PC-3 (cell line): ENCODE results near the gene KANK2. TPM values are rescaled to one million over a fixed set of nuclear protein-coding genes. Genes with fewer than 3 reads are reported as not detected.
"Not testable (repeated sequence)": the region's sequence is repeated elsewhere in the genome, so short reads cannot be mapped to it uniquely, and the experiment has no call there.

Experiments used
- ATAC-seq: fragments of 200-7000 bp; cut with Tn5 transposase; 2 replicates; pipeline ENCODE4 v1.9.1; 2020; ENCODE audit warnings: mild to moderate bottlenecking, moderate library complexity
- BruUV-seq: library from RNA; stranded (reverse); fragments of 400-500 nt; replicated peaks from 2 replicates; lab custom pipeline; 2021; lab: Mats Ljungman, UMichigan
- CTCF ChIA-PET: fragments of 300-600 bp; sonication (Branson Sonifier 250); formaldehyde crosslinking; loops from one replicate; lab custom pipeline; 2022; ENCODE audit warnings: antibody characterized with exemption; lab: Charles Lee
- POLR2A ChIA-PET: fragments of 300-600 bp; sonication (Branson Sonifier 250); formaldehyde crosslinking; loops from one replicate; lab custom pipeline; 2022; ENCODE audit warnings: antibody characterized with exemption; ENCODE audit not compliant: unreplicated experiment; lab: Charles Lee
- DNase-seq: peaks from one replicate; pipeline ENCODE4 v3.0.0-alpha.2; 2015
- H2AFZ ChIP-seq: fragments of 300-600 bp; sonication (generic); 2 replicates; pipeline ENCODE4 v1.6.0; 2016; ENCODE audit warnings: antibody characterized with exemption, low read length
- H3F3A ChIP-seq: fragments of 300-600 bp; sonication (generic); one replicate; pipeline ENCODE4 v1.6.0; 2017; ENCODE audit warnings: antibody characterized with exemption, low read length, control low read depth, mild to moderate bottlenecking; ENCODE audit not compliant: unreplicated experiment
- H3K27ac ChIP-seq: fragments of 300-600 bp; sonication (generic); 2 replicates; pipeline ENCODE4 v1.5.1; 2016; ENCODE audit warnings: mild to moderate bottlenecking, low read length
- H3K27me3 ChIP-seq: fragments of 300-600 bp; sonication (generic); 2 replicates; pipeline ENCODE4 v1.6.1; 2016; ENCODE audit warnings: low read length, mixed read lengths
- H3K36me3 ChIP-seq: fragments of 300-600 bp; sonication (generic); 2 replicates; pipeline ENCODE4 v1.6.1; 2016; ENCODE audit warnings: low read depth, mixed run types, low read length, mixed read lengths
- H3K4me1 ChIP-seq: fragments of 300-600 bp; sonication (generic); 2 replicates; pipeline ENCODE4 v1.5.1; 2016; ENCODE audit warnings: low read length; ENCODE audit not compliant: insufficient read depth
- H3K4me2 ChIP-seq: fragments of 300-600 bp; sonication (generic); 2 replicates; pipeline ENCODE4 v1.6.0; 2016; ENCODE audit warnings: low read length
- H3K4me3 ChIP-seq: fragments of 300-600 bp; sonication (generic); 2 replicates; pipeline ENCODE4 v1.5.1; 2016; ENCODE audit warnings: mild to moderate bottlenecking, low read length, mixed read lengths
- H3K79me2 ChIP-seq: fragments of 300-600 bp; sonication (generic); 2 replicates; pipeline ENCODE4 v1.6.1; 2017; ENCODE audit warnings: low read length, mixed read lengths
- H3K9ac ChIP-seq: fragments of 300-600 bp; sonication (generic); 2 replicates; pipeline ENCODE4 v1.6.0; 2016; ENCODE audit warnings: mild to moderate bottlenecking, low read length
- H3K9me2 ChIP-seq: fragments of 300-600 bp; sonication (generic); replicated peaks from 2 replicates; pipeline ENCODE4 v1.6.1; 2016; ENCODE audit warnings: mixed run types, low read length, mixed read lengths
- H3K9me3 ChIP-seq: fragments of 300-600 bp; sonication (generic); 2 replicates; pipeline ENCODE4 v1.6.1; 2016; ENCODE audit warnings: low read length, mixed read lengths
- H4K20me1 ChIP-seq: fragments of 300-600 bp; sonication (generic); 2 replicates; pipeline ENCODE4 v1.6.1; 2016; ENCODE audit warnings: low read length, mixed read lengths
- EZH2 ChIP-seq: fragments of 300-600 bp; sonication (generic); IDR thresholded peaks from one replicate; pipeline ENCODE4 v1.6.1; 2017; ENCODE audit warnings: antibody characterized with exemption, mild to moderate bottlenecking, low read length; ENCODE audit not compliant: unreplicated experiment
- EZH2phosphoT487 ChIP-seq: fragments of 300-600 bp; sonication (generic); IDR thresholded peaks from 2 replicates; pipeline ENCODE4 v1.6.1; 2018; ENCODE audit warnings: mild to moderate bottlenecking, antibody characterized with exemption, low read length, borderline replicate concordance
- intact Hi-C: fragments of 100-400 bp; cut with micrococcal nuclease; formaldehyde crosslinking; loops from 2 replicates; pipeline ENCODE4 v1.9.0; 2023
- total RNA-seq: library from RNA; depleted of rRNA; stranded (reverse); fragments of >200 nt; gene quantifications from 2 replicates; pipeline ENCODE4 v1.2.3, GENCODE V29; 2014
- TF ChIP-seq, protein P1 (sequence below): fragments of 300-600 bp; sonication (generic); conservative IDR thresholded peaks from 2 replicates; pipeline ENCODE4 v1.5.1; 2017; ENCODE audit warnings: antibody characterized with exemption, low read depth, mild to moderate bottlenecking, low read length

KANK2 gene
- total RNA-seq, 1 experiment from 2014 or later: 98.4 TPM

DNA sequence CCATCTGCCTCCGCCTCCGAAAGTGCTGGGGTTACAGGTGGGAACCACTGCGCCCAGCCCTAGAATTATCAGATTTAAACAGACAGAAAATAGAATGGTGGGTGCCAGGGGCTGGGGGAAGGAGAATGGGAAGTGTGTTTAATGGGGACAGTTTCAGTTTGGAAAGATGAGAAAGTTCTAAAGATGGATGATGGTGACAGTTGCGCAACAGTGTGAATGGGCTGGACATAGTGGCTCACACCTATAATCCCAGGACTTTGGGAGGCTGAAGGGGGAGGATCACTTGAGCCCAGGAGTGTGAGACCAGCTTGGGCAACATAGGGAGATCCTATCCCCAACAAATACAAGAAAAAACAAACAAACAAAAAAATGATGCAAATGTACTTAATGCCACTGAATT lies 15.9 kb downstream of the KANK2 start:
- H3K27me3 ChIP-seq: no peaks in the 10 kb centered on the region
- TF ChIP-seq EZH2 (no peak), EZH2phosphoT487 (no peak)
- TF ChIP-seq, protein P1, sequence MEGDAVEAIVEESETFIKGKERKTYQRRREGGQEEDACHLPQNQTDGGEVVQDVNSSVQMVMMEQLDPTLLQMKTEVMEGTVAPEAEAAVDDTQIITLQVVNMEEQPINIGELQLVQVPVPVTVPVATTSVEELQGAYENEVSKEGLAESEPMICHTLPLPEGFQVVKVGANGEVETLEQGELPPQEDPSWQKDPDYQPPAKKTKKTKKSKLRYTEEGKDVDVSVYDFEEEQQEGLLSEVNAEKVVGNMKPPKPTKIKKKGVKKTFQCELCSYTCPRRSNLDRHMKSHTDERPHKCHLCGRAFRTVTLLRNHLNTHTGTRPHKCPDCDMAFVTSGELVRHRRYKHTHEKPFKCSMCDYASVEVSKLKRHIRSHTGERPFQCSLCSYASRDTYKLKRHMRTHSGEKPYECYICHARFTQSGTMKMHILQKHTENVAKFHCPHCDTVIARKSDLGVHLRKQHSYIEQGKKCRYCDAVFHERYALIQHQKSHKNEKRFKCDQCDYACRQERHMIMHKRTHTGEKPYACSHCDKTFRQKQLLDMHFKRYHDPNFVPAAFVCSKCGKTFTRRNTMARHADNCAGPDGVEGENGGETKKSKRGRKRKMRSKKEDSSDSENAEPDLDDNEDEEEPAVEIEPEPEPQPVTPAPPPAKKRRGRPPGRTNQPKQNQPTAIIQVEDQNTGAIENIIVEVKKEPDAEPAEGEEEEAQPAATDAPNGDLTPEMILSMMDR: no peak
- H2AFZ ChIP-seq: no peak overlapping the region
- H3K4me3 ChIP-seq: no peak overlapping the region
- peaks cover 14% of the 10 kb centered on the region for H3K36me3 ChIP-seq
- BruUV-seq: no TSS peak
- CTCF ChIA-PET: no interaction called here
- H3K9me3 ChIP-seq: no peaks in the 10 kb centered on the region
- POLR2A ChIA-PET: no interaction called here
- H3K79me2 ChIP-seq: no peaks in the 10 kb centered on the region
- intact Hi-C loops: no loop called here
- no peak overlapping the region for H3K4me2 ChIP-seq
- DNase-seq: no peak
- peaks cover 7% of the 10 kb centered on the region for H3K4me1 ChIP-seq
- no peak for ATAC-seq
- no peaks in the 10 kb centered on the region for H3F3A ChIP-seq
- no peaks in the 10 kb centered on the region for H3K9me2 ChIP-seq
- no peaks in the 10 kb centered on the region for H4K20me1 ChIP-seq
- H3K9ac ChIP-seq: no peak overlapping the region
- H3K27ac ChIP-seq: no peak overlapping the region

DNA sequence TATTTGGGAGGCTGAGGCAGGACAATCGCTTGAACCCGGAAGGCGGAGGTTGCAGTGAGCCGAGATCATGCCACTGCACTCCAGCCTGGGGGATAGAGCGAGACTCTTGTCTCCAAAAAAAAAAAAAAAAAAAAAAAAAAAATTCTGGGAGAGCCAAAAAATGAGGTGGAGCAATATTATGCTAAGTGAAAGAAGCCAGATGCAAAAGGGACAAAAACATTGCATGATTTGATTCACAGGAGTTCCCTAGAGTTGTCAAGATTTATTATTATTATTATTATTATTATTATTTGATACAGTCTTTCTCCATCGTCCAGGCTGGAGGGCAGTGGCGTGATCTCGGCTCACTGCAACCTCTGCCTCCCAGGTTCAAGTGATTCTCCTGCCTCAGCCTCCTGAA lies 16.4 kb downstream of the KANK2 start:
- DNase-seq, CTCF ChIA-PET, H4K20me1 ChIP-seq: not testable (repeated sequence)

DNA sequence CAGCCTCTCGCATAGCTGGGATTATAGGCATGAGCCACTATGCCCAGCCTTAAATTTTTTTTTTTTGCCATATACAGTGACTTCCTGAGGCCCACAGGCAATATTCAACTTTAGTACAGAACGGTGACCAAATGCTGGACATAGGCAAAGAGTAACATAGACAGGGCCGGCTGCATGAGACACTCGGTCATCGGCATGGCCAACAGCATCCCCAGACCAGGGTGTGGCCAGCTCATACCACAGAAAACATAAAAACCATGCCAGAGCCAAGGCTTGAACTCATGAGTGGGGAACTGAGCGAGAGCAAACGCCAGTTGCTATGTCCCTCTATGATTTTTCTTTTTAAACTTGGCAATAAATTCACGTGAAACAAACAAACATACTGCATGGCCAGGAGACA lies 17.0 kb downstream of the KANK2 start:
- ChIA-PET POLR2A (no interaction called here), CTCF (no interaction called here)
- Histone ChIP-seq H3K9ac (no peak overlapping the region), H3K9me3 (no peaks in the 10 kb centered on the region), H3K27me3 (no peaks in the 10 kb centered on the region), H3K9me2 (no peaks in the 10 kb centered on the region), H3K4me3 (no peak overlapping the region), H2AFZ (no peak overlapping the region), H3K79me2 (no peaks in the 10 kb centered on the region), H4K20me1 (no peaks in the 10 kb centered on the region), H3K36me3 (peaks cover 16% of the 10 kb centered on the region), H3K4me1 (peaks cover 7% of the 10 kb centered on the region), H3K27ac (no peak overlapping the region), H3K4me2 (no peak overlapping the region), H3F3A (no peaks in the 10 kb centered on the region)
- BruUV-seq: no TSS peak
- TF ChIP-seq, protein P1: no peak
- no peak for TF ChIP-seq EZH2phosphoT487
- TF ChIP-seq EZH2: no peak
- ATAC-seq (no peak), DNase-seq (no peak)
- intact Hi-C loops: no loop called here

More for the DNA sequence above, 16.4 kb downstream of the KANK2 start:
- BruUV-seq, H3K4me3 ChIP-seq, ATAC-seq, H3K9me2 ChIP-seq, H3F3A ChIP-seq, POLR2A ChIA-PET, H3K27ac ChIP-seq, H3K79me2 ChIP-seq, H3K27me3 ChIP-seq, intact Hi-C loops, H2AFZ ChIP-seq, H3K9me3 ChIP-seq, H3K9ac ChIP-seq, H3K4me1 ChIP-seq, H3K4me2 ChIP-seq: not testable (repeated sequence)
- peaks cover 15% of the 10 kb centered on the region for H3K36me3 ChIP-seq
